ENCODE measurements around the gene TIAM2.

- no peak for TF ChIP-seq CTCF (IDR thresholded peaks at IDR 0.05; ENCODE audit: borderline replicate concordance, extremely low read depth, low read length, poor library complexity, severe bottlenecking)
- TF ChIP-seq EZH2 (IDR thresholded peaks at IDR 0.05; ENCODE audit: borderline replicate concordance, low read depth, low read length, severe bottlenecking), result no peak
Observed at GRCh38 chr6:154958469-154958868, 36.6 kb upstream of the TIAM2 start.

All from DND-41 (cell line).